GM21447 (cell line): ENCODE data around the gene NFAT5.
"Not testable (repeated sequence)": the region's sequence is repeated elsewhere in the genome, so short reads cannot be mapped to it uniquely, and the experiment has no call there.

Experiments used
- ATAC-seq: cut with Tn5 transposase; IDR thresholded peaks from one replicate; pipeline ENCODE4 v1.9.1; 2021; ENCODE audit not compliant: unreplicated experiment

NFAT5 gene, protein sequence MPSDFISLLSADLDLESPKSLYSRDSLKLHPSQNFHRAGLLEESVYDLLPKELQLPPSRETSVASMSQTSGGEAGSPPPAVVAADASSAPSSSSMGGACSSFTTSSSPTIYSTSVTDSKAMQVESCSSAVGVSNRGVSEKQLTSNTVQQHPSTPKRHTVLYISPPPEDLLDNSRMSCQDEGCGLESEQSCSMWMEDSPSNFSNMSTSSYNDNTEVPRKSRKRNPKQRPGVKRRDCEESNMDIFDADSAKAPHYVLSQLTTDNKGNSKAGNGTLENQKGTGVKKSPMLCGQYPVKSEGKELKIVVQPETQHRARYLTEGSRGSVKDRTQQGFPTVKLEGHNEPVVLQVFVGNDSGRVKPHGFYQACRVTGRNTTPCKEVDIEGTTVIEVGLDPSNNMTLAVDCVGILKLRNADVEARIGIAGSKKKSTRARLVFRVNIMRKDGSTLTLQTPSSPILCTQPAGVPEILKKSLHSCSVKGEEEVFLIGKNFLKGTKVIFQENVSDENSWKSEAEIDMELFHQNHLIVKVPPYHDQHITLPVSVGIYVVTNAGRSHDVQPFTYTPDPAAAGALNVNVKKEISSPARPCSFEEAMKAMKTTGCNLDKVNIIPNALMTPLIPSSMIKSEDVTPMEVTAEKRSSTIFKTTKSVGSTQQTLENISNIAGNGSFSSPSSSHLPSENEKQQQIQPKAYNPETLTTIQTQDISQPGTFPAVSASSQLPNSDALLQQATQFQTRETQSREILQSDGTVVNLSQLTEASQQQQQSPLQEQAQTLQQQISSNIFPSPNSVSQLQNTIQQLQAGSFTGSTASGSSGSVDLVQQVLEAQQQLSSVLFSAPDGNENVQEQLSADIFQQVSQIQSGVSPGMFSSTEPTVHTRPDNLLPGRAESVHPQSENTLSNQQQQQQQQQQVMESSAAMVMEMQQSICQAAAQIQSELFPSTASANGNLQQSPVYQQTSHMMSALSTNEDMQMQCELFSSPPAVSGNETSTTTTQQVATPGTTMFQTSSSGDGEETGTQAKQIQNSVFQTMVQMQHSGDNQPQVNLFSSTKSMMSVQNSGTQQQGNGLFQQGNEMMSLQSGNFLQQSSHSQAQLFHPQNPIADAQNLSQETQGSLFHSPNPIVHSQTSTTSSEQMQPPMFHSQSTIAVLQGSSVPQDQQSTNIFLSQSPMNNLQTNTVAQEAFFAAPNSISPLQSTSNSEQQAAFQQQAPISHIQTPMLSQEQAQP (N-terminal part only)

DNA sequence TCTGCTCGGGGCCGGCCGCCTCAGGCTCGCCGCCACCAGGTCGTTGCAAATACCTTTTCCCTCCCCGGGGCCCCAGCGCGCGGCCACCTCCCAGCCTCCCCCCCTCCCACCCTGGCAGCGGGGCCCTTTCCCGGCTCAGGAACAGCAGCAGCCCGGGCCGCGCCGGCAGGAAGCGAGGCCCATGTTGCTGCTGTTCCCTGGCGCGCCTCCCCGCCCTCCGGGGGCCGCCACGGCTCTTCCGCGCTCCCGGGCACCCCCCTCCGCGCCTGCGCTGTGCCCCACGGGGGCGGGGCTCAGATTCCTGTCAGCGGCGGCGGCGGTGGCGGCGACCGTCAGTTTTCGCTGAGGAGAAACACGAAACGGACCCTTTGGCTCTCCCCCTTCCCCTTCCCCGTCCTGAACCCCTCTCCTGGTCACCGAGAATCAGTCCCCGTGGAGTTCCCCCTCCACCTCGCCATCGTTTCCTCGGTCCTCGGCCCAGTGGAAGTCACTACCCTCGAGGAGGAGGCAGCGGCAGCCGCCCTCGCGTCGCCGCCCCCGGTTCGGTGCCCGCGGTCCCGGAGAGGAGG, at the start of gene NFAT5:
NFAT5 (plus strand) TSS at position 296 of the 569 bp plus-strand sequence. CDS start 336 bp downstream, outside the sequence.
- ATAC-seq: peak; percentile 39

DNA sequence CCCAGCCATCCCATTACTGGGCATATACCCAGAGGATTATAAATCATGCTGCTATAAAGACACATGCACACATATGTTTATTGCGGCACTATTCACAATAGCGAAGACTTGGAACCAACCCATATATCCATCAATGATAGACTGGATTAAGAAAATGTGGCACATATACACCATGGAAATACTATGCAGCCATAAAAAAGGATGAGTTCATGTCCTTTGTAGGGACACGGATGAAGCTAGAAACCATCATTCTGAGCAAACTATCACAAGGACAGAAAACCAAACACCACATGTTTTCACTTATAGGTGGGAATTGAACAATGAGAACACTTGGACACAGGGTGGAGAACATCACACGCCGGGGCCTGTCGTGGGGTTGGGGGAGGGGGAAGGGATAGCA, 47.9 kb upstream of the NFAT5 start:
- ATAC-seq: not testable (repeated sequence)

DNA sequence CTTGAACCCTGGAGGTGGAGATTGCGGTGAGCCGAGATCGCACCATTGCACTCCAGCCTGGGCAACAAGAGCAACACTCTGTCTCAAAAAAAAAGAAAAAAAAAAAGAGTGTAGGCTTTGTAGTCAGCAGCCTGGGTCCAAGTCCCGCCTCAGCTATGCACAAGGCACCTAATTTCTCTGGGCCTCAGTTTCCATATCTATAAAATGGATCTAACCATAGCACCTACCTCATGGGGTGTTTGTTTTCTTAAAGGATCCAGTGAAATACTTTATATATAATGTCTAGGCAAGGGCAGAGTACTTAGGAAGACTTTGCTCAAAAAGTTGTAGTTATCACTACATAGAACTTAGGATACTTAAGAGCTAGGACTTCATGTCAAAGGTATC, 45.4 kb upstream of the NFAT5 start:
- no peak for ATAC-seq

DNA sequence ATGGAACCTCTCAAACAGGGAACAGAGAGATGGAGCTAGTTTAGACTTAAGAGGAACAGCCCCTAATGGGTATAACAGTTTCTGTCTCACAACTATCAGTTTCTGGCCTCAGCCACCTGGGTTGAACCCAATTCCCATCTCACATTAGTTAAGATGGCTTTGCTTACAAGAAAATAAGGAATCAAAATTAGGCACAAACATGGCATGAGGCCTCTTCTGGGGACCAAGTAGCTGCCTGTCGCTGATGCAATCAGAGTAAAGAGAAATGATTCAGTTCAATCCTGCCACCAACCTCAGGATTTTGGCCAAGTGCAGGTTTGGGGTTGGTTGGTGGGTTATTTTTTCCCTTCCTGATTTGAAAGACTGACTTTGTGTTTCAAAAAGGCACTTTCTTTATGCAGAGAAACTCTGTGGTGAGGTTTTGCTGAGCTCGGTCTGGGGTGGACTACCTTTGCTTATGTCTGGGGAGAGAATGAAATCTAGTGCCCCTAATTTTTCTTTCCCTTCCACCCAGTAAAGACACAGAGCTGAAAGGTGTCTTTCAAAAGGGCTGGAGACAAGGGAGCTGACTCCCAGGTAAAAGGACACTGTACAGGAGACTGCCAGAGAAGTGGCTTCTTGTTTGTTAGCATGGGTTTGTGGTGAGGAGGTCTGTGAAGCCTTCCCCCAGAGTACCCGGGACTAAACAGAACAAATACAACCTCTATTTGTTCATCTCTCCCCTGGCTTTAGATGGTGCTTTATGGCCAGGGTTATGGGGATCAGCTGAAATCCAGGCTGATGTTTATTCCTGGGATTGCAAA, 44.8 kb upstream of the NFAT5 start:
- peak; percentile 87 for ATAC-seq

DNA sequence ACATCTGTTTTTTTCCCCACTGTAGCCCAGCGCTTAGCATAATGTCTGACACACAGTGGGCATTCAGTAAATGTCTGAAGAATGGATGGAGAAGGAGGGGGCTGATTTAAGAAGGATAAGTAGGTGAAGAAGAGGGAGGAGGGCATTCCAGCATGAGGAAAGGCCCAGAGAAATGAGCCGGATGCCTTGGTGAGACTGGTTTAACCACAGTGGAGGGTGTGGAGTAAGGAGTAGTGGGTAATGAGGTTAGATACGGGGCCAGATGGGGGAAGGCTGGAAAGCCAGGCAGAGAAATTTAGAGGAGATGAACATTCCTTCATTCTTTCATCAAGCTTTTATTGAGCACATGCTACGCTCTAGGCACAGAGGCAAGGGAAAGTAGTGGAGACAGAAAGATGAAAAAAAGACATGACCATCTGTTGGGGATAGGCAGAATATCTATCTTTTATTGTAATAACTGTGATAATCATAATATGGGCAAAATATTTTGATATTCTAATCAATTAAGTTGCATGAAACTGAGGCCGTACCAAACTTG, 43.7 kb upstream of the NFAT5 start:
- no peak for ATAC-seq

DNA sequence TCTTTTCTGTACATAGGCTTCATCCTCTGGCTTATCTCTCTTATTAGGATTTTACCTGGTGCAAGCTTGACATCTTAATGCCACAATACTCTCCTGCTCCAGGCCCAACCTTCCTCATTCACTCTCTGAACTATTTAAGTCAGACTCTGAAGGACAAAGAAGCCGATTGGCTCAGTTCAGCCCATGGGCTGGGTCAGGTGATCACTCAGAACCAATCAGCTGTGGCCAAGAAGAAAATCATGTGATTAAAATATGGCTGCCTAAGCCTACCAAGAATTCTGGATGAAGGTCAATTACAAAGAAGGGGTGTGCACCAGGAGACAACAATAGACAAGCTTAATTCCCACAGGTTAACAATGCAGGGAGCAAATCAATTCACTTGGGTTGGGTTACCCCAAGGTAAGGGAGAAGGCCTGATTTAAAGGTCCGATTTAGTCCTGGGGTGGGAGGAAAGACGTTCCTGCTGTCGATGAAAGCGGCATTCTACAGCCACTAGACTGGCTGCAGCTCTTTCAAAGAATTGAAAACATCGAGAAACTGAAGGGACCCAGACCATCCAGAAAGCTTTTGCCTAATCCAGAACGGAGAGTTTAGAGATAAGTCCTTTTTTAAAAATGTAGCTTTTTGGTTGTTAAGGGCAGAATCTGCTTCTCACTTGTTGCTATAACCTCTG, 42.9 kb upstream of the NFAT5 start:
- no peak for ATAC-seq

DNA sequence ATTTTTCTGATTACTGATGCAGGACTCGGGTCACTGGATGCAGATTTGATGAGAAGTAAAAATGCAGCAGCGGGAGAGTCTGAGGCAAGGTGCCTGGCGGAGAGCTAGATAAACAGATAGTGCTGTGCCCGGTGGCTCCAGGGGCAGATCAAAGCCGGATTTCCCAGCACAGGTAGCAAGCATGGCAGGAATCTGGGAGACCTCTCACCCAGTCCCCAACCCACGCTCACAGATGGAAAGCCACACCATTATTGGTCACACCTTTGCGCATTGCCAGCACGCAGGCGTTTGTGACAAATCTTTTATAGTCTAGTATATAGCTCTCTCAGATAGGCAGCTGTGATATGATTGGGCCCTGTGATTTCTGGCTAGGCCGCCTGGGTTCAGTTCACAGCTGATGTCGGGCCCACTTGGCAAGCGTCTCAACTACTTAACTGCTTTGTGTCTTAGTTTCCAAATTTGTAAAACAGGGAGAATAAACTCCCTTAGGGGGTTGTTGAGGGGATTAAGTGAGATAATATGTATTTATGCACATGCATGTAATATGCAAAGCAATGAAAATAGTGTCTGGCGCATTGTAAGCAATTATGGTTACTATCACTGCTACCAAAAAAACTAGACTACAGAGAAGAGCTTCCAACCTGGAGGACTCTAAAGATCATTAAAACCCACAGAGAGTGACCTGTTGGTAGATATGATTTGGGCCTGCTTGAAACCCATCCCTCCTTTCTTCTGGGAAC, 42.0 kb upstream of the NFAT5 start:
- no peak for ATAC-seq

DNA sequence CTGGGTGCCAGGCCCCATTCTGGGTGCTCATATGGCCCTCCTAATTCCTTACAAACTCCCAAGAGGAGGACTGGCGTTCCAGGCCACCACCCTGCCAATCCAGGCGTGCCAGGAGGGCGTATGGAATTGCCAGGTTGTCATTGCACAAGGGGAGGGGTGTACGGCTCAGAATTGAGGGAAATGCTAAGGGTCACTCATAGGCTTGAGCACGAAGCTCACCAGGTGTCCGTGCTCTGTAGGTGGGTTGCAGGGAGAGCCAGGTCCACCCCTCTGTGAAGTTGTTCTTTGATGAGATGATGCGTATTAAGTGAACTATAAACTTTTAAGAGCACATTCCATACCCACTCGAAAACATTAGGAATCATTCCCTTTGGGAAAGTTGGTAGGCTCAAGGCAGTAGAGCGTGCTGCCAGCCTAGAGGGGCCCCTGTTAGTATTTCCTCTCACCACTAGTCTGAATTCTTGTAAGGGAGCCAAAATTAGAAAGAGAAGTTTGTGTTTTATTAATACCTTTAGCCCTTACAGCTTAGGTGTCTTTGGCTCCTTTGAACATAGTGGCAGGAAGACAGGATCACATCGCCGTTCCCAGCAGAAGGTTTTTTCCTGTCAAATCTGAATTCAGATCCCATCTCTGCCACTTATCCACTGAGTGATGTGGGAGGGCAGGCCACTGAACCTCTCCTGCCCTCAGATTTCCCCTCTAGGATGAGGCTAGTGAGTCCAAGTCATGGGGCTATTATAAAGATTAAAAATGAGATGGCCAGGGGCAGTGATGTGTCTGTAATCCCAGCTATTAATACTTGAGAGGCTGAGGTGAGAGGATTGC, 38.7 kb upstream of the NFAT5 start:
- no peak for ATAC-seq

DNA sequence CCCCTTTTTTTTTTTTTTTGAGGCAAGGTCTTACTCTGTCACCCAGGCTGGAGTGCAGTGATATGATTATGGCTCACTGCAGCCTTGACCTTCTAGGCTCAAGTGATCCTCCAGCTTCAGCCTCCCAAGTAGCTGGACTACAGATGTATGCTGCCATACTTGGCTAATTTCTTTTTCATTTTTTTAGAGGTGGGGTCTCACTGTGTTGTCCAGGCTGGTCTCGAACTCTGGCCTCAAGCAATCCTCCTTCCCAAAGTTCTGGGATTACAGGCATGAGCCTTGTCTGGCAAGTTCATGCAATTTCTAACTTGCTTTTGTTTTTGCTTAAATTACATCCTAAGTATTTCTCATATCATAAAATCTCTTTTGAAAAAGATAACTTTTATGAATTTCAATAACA, 33.8 kb upstream of the NFAT5 start:
- no peak for ATAC-seq

DNA sequence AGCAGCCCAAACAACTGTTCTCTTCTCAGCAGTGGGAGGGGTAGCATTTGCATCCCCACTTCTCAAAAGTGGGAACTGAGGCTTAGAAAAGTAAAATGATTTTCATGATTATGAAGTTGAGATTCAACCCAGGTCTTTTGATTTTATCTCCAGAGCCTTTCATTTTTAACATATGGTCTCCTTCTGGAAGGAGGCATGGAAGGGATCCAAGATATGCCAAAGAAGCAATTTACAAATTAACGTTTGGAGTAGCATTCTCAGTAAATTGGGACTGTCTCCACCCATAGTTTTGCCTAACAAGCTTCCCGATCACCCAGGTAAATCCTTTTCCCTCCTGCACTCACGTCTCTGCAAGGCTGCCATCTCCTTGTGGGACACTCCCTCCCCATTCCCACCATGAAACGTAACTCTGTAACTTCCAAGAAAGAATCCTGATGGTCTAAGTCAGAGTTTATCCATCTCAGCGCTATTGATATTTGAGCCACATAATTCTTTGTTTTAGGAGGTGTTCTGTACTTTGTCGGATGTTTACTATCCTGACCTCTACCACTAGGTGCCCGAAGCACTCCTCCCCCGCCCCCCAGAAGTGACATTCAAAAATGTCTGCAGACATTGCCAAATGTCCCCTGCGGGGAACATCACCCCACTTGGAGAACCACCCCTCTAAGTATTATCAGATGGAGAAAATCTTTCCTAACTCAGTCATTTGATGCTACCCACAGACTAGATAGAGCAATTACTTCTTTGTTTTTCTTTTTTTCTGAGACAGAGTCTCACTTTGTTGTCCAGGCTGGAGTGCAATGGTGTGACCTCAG, 32.9 kb upstream of the NFAT5 start:
- no peak for ATAC-seq

DNA sequence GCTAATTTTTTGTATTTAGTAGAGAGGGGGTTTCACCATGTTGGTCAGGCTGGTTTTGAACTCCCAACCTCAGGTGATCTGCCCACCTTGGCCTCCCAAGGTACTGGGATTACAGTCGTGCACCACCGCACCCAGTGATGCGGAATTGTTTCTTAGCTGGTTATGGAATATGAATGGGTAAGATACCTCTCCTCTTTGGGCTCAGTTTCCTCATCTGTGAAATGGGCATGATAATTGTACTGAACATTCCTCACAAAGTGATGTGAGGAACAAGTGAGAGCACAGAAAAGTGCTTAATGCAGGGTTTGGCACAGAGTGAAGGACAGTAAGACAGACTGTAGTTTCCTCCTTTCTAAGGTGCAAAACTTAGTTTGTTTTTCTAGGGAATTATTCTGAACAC, 31.0 kb upstream of the NFAT5 start:
- no peak for ATAC-seq

DNA sequence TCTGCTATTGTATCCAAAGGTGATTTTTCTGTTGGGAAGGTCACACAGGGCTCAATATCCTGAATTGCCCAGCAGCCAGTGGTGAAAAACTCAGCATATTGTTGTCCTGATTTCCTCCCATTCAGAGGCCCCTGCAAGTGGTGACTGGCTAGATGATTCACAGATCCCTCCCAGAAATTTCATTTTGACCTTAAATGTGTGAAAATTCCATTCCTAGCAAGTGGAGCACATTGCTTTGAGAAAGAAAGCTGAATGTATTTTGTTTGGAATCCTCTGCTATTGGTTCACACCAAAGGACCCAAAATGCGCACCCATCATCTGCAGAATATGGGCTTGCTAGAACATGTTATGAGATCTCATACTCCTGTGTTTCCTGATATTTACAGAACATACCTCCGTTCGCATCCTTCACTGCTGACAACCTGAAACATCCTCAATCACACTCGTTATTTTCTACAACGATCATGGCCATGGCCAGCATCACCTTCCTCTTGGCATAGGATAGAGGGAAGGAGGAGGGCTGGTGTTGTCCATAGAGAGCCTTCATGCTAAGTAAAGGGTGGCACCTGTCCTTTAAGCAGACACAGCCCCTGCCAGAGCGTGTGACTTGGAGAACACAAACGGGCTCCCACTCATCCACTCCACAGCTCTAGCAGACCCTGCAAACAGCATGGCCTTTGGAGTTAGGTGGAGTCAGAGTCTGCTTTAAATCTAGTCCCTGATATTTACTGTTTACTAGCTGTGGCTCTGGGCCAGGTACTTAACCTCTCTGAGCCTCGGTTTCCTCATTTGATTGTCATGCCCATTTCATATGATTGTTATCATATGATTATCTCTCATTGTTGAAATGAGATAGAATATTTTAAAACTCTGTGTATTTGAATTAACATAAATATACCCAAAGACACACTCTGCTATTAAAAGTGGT, 30.4 kb upstream of the NFAT5 start:
- ATAC-seq: no peak

DNA sequence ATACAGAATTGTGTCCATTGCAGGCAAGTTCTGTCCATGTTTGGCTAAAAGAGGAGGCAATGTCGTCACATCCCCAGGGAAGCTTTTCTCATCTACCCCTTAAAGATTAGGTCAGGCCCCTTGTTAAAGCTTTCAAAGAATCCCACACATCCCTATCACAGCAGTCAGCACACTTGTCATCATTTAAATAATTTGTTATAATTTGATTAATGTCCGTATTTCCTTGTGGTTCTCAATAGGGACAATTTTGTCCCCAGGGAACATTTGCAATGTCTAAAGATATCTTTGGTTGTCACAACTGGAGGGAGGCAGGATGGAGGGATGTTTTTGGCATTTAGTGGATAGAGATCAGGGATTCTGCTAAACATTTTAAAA, 28.1 kb upstream of the NFAT5 start:
- no peak for ATAC-seq

DNA sequence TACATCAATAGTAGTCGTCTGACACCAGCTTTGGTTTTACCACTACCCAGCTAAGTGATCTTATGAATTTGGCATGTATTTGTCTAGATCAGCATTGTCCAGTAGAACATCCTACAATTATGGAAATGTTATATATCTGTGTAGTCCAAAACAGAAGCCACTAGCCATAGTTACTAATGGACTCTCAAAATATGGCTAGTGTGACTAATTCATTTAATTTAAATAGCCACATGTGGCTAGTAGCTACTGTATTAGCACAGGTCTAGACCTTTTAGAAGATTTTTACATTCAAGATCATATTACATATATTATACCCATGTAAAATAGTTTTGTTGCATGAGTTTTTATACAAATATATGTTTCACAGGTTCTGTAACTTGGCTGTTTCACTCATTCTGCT, 27.0 kb upstream of the NFAT5 start:
- ATAC-seq: no peak

DNA sequence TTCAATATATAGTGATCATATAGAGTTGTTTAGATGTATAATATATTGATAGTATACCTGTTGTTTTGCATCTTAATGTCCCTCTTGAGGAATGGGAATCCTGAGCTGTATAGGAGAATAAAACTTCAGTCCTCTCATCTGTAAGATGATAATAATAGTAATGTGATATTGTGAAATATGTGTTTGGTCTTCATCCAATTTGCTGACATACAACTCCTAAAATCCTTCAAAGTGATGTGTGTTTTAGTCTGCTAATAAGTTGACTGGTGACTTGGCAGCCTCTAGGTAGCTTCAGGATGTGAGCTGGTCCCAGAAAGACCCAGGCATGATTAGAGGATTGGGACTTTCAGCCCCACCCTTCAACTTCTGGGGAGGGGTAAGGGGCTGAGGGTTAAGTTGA, 22.8 kb upstream of the NFAT5 start:
- ATAC-seq: no peak

DNA sequence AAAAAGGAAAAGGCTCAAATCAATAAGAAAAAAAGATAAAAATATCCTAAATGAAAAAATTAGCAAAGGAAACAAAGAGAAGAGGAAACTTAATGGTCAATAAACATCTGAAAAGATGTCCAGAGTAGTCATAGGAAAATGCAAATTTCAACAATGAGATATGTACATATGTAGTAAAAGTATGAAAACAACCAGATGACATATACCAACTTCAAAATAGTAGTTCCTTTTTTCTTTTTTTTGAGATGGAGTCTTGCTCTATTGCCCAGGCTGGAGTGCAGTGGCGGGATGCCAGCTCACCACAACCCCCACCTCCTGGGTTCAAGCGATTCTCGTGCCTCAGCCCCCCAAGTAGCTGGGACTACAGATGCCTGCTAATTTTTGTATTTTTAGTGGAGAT, 21.7 kb upstream of the NFAT5 start:
- ATAC-seq: no peak
